Smooth muscle cell of trachea (primary cell): Measurements from ENCODE around the gene FIBP. TPM values are rescaled to one million over a fixed set of nuclear protein-coding genes. Genes with fewer than 3 reads are reported as not detected.

Experiments
- total RNA-seq: library from RNA; depleted of rRNA; stranded (reverse); fragments of >200 nt; gene quantifications from 2 replicates; pipeline ENCODE4 v1.2.1, GENCODE V29; 2014

The FIBP gene
- 204 and 244 TPM in 2 replicates for total RNA-seq

DNA sequence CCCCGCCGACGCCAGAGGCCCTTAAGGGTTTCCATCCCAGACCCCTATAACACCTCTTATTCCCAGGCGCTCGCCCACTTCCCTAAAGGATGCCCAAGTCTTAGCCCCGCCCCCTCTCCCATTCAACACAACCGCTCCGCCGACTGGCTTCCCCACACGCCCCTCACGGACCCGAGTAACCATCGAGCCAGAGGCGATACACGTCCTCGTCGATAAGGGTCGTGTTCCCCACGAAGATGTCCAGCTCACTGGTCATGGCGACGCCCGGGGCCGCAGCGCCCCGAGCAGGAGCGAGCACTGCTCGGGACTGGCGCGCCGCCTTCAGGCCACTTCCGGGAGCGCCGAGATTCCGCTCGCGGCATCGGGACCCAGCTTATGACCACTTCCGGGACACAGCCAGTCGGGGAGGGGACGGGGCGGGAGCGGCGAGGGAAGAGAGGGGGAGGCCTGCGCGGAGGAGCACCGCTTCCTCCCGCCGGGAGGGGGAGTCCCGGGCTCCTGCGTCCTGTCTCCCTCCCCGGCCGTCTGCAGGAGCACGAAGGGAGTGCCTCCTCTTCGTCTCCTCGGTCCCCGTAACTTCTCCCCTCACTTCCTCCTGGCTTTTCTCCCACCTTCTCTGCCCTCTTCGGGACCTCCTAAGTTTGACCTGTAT is at the start of gene FIBP:
Gene FIBP (minus strand): TSS at position 309 of the 652 bp plus-strand sequence. CDS start 53 bp downstream, at position 256.

DNA sequence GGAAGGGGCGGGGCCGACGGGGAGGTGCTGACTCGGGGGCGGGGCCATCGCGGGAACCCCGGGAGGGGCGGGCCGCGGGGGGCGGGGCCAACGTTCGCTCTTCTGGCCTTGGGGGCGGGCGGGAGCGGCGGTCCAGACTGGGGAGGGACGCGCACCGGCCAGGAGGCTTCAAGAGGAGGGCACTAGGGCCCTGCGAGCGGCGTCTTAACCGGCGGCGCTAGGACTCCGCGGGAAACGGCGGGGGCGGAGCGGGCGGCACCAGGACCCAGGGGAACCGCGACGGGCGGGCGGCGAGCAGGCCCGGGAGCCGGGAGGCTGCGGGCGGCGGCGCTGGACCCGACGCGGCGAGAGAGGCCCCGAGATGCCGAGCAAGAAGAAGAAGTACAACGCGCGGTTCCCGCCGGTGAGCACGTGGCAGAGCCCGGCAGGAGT is 30.9 kb upstream of the FIBP start, which contains the start of gene DRAP1:
Gene DRAP1 (plus strand): TSS at position 286 of the 432 bp plus-strand sequence. CDS start 76 bp downstream, at position 362.

GRCh38 chr11:65918211-65919140 is 30.2 kb upstream of the FIBP start, which contains the start of gene C11orf68:
C11orf68 (minus strand) TSS chr11:65919062; CDS start chr11:65919031, 31 bp downstream.

GRCh38 chr11:65900125-65900898 is 12.0 kb upstream of the FIBP start, which contains the start of gene FOSL1:
FOSL1 (minus strand) TSS chr11:65900388; CDS start chr11:65900339, 49 bp downstream.

DNA sequence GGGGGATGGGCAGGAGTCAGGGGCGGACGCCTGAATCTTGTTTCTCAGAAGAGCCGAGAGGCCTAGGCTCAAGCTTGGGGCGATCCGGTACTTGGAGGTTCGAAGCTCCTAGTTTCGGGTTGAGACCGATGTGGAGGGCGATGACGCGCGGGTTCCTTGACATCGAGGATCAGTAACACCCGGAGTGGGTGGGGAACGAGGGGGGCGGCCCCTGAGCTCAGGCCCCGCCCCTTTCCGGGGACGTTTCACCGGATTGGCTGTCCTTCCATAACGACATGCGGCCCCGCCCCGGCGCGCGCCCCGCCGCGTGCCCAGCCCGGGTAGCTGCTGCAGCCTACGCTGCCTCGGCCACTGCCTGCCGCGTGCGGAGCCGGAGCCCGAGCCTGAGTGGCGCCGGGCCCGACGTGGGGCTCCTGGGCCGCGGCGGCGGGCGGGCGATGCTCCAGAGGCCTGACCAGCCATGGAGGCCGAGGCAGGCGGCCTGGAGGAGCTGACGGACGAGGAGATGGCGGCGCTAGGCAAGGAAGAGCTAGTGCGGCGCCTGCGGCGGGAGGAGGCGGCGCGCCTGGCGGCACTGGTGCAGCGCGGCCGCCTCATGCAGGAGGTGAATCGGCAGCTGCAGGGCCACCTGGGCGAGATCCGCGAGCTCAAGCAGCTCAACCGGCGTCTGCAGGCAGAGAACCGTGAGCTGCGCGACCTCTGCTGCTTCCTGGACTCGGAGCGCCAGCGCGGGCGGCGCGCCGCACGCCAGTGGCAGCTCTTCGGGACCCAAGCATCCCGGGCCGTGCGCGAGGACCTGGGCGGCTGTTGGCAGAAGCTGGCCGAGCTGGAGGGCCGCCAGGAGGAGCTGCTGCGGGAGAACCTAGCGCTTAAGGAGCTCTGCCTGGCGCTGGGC is 2.3 kb upstream of the FIBP start, which contains the start of gene CCDC85B:
Gene CCDC85B (plus strand): TSS at position 350 of the 895 bp plus-strand sequence. CDS start 111 bp downstream, at position 461.

GRCh38 chr11:65879617-65880016 is 8.7 kb downstream of the FIBP start, which contains the start of gene CTSW:
CTSW (plus strand) TSS chr11:65879837; CDS start chr11:65879855, 18 bp downstream.

GRCh38 chr11:65872586-65873317 is 15.5 kb downstream of the FIBP start, which contains the start of gene EFEMP2:
EFEMP2 (minus strand) TSS chr11:65872800; CDS start chr11:65872354, 446 bp downstream.

DNA sequence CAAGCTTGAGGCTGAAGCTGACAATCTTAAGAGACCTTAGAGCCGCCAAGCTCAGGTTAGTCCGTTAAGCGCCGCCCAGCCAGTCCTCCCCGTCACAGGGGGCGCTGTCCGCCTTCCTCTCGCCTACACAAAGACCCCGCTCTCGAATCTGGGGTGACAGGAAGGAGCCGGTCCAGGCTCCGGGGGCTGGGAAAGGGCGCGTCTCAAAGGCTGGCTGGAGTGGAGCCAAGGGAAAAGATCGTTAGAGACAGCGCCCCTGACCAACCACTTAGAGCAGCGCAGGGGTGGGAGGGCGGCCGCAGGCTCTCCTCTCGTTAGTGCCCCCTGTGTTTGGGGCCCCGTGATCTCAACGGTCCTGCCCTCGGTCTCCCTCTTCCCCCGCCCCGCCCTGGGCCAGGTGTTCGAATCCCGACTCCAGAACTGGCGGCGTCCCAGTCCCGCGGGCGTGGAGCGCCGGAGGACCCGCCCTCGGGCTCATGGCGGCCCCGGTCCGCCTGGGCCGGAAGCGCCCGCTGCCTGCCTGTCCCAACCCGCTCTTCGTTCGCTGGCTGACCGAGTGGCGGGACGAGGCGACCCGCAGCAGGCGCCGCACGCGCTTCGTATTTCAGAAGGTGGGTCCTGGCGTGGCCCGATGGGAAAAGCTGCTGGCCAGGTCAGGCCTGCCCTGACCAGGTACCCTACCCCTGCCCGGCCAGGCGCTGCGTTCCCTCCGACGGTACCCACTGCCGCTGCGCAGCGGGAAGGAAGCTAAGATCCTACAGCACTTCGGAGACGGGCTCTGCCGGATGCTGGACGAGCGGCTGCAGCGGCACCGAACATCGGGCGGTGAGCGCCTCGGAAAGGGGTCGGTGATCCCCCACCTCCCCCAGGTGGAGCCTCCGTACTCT is 27.8 kb downstream of the FIBP start, which contains the start of gene MUS81:
Gene MUS81 (plus strand): TSS at position 156 of the 887 bp plus-strand sequence. CDS start 321 bp downstream, at position 477.

GRCh38 chr11:65857853-65858680 is 30.2 kb downstream of the FIBP start, which contains the start of gene CFL1:
CFL1 (minus strand) TSS chr11:65858180; CDS start chr11:65858099, 81 bp downstream.

Other genes with a start within 250 kb of the FIBP start
- gene RELA, start 225.6 kb downstream of the FIBP start, total RNA-seq, result 9.3 and 23.8 TPM in 2 replicates
- 45.4 and 47.3 TPM in 2 replicates for gene KAT5, start 176.2 kb downstream of the FIBP start, total RNA-seq
- 32.9 and 57.7 TPM in 2 replicates for gene RNASEH2C, start 167.7 kb downstream of the FIBP start, total RNA-seq
- gene AP5B1, start 107.5 kb downstream of the FIBP start, total RNA-seq, result 7.1 and 10.6 TPM in 2 replicates
- not detected in 2 replicates for gene OVOL1, start 101.4 kb downstream of the FIBP start, total RNA-seq
- gene SNX32, start 54.5 kb downstream of the FIBP start, total RNA-seq, result 1.2 and 3.1 TPM in 2 replicates
- gene CFL1, start 30.3 kb downstream of the FIBP start, total RNA-seq, result 951 and 1,471 TPM in 2 replicates
- gene MUS81, start 28.0 kb downstream of the FIBP start, total RNA-seq, result 47.6 and 51.9 TPM in 2 replicates
- gene EFEMP2, start 15.7 kb downstream of the FIBP start, total RNA-seq, result 56.3 and 157 TPM in 2 replicates
- not detected in 2 replicates for gene CTSW, start 8.6 kb downstream of the FIBP start, total RNA-seq
- gene CCDC85B, start 2.2 kb upstream of the FIBP start, total RNA-seq, result 168 and 233 TPM in 2 replicates
- gene FOSL1, start 11.9 kb upstream of the FIBP start, total RNA-seq, result 19.9 and 24.3 TPM in 2 replicates
- 30.1 and 37.4 TPM in 2 replicates for gene C11orf68, start 30.6 kb upstream of the FIBP start, total RNA-seq
- gene DRAP1, start 31.0 kb upstream of the FIBP start, total RNA-seq, result 255 and 434 TPM in 2 replicates
- 0.33 TPM in 1 of 2 replicates, not detected in the other for gene TSGA10IP, start 57.0 kb upstream of the FIBP start, total RNA-seq
- gene SART1, start 73.3 kb upstream of the FIBP start, total RNA-seq, result 51.1 and 57.1 TPM in 2 replicates
- gene EIF1AD, start 113.7 kb upstream of the FIBP start, total RNA-seq, result 28.2 and 29.3 TPM in 2 replicates
- gene BANF1, start 114.0 kb upstream of the FIBP start, total RNA-seq, result 17.5 and 26.5 TPM in 2 replicates
- 0.17 TPM in 1 of 2 replicates, not detected in the other for gene CST6, start 123.5 kb upstream of the FIBP start, total RNA-seq
- under 0.01 TPM in 1 of 2 replicates, not detected in the other for gene CATSPER1, start 138.0 kb upstream of the FIBP start, total RNA-seq
- not detected in 2 replicates for gene GAL3ST3, start 160.7 kb upstream of the FIBP start, total RNA-seq
- gene SF3B2, start 163.9 kb upstream of the FIBP start, total RNA-seq, result 163 and 165 TPM in 2 replicates
- gene PACS1, start 181.8 kb upstream of the FIBP start, total RNA-seq, result 31.3 and 46.0 TPM in 2 replicates